Fibroblast of upper back skin (primary cell): ENCODE data around the gene TGOLN2.

Experiments
- DNase-seq: peaks from one replicate; pipeline ENCODE4 v3.0.0-alpha.2; 2013

TGOLN2 gene

DNA sequence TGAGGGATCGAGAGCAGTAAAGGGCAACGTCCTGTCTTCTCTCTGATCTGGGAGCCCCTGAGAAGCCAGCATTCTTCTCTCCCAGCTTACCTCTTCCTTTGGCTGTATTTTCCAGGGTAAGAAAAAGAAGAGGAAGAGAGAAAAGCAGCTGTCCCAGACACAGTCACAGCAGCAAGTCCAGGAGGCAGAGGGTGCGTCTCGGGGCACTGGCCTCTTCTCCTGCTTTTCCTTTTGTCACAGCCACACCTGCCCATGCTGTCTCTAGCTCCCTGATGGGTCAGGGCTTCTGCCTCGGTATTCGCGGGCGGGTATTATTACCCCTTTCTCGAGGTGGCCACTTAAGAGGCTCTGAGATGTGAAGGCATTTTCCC lies 20.3 kb downstream of the TGOLN2 start:
- no peak for DNase-seq

DNA sequence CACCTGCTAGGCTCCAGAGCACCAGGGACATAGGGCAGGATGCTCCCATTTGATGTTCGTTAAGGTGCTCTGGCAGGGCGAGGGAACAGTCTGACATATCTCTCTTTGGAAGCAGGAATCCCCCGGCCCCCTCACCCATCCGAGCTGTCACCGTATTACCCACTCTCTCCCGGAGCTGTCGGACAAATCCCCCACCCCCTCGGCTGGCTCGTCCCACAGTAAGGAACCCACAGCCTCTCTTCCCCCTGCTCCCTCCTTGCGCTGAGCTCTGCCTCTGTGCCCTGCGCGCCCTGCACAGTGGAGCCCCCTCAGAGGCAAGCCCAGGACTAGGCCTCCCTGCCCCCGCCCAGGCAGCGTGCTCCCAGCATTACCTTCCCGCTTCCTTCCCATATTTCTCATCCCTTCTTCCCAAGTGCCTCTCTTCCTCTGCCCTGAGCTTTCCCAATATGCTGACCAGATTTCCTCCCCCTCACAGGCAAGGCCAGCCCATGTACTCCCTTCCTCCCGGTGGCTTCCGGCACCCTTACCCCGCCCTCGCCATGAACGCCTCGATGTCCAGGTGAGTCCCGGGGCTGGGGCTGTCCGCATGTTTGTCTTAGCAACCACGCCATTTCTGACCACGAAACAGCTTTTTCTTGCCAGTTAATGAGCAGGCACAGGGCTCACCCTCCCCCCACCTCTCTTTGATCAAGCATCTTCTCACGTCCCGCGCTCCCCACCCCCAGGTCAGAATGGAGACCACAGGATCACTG lies 23.8 kb downstream of the TGOLN2 start:
- DNase-seq = no peak

DNA sequence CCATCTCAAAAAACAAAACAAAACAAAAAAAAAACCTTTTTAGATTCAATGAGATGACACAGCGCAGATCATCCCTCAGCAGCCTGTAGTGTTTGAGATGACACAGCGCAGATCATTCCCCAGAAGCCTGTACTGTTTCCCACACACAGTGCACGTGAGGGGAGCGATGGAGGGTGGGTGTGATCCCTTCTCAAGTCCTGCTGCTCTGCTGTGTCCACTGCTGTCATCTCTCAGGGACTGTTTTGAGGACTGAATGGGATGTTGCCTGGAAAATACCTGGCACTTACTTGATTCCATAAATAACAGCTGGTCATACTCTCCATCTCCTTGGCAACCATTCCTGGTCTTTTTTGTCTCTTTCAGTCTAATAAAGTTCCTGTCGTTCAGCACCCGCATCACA lies 25.7 kb downstream of the TGOLN2 start:
- DNase-seq = no peak

DNA sequence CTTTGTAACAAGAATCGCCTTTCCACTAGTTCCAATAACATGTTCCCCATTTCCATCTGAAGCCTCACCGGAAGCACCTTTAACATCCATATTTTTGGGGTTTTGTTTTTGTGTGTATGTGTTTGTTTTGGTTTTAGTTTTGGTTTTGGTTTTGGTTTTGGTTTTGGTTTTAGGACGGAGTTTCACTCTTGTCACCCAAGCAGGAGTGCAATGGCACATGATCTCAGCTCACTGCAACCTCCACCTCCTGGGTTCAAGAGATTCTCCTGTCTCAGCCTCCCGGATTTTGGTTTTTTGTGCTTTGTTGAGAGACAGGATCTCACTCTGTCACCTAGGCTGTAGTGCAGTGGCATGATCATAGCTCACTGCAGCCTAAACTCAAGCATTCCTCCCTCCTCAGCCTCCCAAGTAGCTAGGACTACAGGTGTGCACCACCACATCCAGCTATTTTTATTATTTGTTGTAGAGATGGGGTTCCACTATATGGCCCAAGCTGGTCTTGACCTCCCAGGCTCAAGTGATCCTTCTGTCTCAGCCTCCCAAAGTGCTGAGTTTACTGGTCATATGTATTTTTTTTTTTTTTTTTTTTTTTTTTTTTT lies 36.3 kb downstream of the TGOLN2 start:
- DNase-seq = no peak

DNA sequence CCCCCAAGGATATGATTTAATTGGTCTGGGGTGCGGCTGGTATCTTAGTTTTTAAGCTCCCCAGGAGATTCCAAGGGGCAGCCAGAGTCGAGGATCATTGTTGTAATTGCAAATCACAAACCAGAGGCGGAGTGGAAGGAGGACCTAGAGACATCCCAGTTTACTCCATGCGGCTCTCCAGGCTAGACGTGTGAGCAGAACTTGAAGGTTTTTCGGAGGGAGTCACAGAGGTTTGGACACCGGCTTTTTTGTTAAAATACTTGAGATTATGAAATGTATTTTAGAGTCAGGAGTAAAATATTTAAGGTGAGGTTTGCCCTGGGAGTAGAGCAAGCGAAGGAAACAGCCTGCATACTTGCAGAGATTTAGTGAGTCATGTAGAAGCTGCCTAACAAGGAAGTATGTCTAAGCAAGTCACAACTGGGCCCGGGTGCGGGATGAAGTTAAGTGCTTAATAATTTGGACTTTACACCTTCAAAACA lies 39.5 kb downstream of the TGOLN2 start:
- DNase-seq = peak; percentile 86

DNA sequence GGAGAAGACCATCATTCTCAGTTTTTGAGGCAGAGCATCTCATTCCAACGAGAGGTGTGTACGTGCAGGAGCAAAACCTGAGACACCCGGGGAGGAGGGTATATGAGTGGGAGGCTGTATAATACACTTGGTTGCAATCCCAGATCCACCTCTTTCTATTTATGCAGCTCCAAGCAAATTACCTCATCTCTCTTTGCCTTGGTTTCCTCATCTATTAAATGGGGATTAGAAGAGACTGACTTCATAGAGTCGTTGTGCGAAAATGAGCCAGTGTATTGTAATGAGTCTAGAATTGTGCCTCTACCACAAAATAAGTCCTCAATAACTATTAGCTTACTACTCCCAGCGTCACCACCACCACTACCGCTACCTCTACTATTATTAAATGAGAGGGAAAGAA lies 40.1 kb downstream of the TGOLN2 start:
- DNase-seq = no peak

DNA sequence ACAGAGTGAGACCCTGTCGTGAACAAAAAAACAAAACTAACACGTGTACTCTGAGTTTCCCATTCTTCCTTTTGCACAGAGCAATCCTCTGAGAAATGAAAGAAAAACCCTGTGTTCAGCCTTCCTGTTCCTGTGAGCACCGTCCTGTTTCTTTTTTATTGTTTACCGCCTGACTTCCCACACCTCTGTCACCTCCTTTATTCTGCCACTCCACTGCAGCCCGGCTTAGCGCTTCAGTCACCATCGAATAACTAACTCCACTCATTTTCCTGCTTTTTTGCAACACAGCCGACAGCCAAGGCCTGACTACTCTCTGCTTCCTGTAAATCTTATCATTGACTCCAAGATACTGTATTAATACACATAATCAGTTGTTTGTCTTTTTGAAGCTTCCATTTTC lies 40.9 kb downstream of the TGOLN2 start:
- DNase-seq = no peak

DNA sequence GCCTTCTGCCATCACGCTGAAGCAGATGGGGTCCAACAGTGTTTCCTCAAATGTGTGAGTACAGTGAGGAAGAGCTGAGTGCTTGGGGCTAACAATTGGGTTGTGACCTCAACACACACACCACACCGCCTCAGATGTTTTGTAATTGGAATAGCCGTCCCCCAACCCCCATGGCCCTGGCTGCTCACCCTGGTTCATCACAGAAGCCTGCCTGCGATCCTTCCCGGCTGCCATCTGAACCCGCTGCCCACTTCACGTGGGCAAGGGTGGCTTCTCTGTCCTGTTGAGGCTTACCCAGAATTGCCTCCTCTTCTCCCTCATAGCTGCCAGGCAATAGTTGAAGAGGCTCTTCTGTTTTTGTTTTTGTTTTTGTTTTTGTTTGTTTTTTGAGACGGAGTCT lies 44.1 kb downstream of the TGOLN2 start:
- no peak for DNase-seq

DNA sequence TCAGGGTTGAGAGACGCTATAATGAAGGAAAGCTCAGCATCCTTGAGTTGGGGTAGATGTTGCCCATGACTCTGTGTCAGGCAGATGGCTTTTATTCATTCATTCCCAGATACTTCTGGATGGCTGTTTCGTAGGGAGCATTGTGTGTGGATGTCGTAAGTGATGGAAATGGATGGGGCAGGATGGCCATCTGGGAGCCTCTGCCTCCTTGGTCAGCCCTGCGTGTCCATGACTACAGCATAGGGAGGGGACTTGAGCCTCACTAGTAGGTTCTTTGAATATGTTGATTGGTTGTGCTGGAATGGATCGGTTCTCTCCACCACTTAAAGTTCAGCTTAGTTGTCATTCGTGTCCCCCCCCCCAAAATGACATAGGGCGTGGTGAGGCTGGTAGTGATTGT lies 44.9 kb downstream of the TGOLN2 start:
- DNase-seq = no peak

DNA sequence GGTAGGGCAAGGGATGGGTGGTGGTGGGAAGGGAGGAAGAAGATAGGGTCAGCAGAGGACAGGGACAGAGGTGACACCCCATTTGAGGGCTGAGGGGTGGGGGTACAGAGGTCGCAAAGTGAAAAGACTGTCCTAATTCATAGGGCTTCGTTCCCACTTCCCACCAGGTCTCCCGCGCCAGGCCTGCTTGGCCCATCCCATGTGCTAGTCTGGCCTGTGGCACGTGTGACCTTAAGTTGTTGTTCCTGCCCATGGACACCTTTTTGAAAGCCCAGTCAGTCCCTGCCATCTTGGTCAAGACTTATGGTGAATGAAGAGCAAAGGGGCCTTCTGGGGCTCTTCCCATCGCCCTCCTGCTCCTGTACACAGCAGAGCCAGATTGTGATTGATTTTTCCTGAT lies 46.2 kb downstream of the TGOLN2 start:
- no peak for DNase-seq

DNA sequence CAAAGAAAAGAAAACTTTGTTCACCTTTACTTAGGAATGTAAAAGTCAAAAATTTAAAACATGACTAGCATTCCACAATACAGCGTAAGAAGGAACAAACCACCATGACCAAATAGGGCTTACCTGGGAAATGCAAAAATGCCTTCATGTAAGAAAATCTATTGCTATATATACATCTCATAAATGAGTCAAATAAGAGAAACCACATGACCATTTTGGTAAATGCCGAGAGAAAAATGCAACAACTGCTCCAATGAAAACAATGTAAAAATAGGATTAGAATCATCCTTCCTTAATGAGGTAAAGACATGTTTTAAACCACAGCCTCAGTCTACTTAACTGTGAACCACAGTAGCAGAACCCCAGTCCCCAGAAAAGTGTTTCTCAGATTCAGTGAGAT lies 49.4 kb downstream of the TGOLN2 start:
- peak; percentile 92 for DNase-seq

DNA sequence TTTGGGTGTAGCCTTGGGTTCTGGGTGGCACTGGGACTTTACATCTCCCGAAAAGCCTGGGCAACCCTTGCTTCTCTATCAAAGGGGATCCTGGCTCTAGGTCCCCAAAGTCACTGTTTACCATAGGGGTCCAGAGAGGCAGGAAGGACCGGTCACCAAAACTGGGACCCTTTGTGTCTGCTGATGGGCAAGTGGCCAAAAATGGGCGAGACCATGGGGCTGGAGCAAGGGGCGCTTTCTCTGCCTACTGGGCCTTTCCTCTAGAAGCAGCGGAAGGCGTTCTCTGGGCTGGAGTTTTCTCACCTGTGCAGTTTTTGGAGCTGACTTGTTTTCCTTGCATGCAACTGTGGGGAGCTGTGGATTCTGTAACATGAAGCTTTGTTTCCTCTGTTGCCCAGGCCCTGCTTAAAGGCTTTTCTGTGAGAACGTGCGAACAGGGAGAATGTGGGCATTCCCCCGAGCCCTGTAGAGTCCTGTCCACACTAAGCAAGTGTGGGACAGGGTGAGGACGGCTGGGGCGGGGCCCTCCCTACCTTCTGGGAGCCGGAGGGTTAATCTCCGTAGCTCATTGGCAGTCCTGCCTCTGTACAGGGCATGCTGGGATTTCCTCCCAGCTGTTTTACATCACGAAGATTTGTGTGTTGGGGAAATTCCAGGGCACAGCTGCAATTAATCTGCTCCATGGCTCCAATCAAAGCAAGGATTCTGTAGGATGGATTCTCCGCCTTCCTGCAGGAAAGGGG lies 50.2 kb downstream of the TGOLN2 start:
- DNase-seq = peak; percentile 97

DNA sequence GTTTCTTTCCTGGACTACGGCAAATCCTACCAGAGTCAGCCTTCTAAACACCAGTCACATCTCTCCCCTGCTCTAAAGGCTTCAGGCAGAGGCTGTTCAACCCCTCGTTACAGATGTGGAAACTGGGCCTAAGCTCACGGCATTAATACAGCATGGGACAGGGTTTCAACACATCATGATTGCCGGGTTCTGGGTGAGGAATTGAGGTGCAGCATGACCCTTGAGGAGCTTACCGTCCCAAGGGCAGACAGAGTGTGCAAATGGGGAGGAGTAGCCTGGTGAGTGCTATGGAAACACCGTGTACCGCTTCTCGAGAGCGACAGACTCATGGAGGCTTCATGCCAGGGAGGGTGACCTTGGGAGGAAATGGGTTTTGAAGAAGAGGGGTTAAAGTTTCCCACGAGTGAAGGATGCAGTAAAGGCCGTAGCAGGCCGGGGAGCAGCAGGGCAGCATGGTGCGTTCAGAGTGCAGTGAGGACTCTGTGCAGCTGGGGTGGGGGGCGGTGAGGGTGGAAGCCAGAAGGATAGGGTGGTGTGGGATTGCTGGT lies 51.1 kb downstream of the TGOLN2 start:
- no peak for DNase-seq

DNA sequence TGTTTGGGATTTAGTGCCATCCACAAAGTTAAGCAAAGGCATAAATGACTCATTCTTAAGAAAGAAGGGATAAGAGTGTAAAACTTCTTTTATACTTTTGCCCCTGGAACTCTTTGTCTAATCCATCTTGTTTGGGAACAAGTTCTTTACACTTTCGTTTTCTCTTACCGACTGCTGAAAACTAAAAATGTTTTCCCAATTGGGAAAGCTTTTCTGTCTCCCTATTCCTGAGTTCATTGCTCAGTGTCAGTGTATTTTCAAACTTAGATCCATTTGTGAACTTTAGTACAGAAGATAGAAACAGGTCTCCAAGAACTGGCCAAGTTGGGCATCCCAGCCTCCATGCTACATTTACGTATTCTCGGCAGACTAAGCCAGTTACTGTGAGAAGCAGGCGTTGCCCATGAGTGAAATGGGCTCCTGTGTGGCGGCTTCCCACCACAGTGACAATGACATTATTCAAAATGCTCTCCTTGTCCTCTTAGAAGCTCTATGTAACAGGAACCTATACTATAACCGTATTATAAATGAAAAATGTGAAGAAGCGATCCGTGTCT lies 51.7 kb downstream of the TGOLN2 start:
- DNase-seq = no peak

DNA sequence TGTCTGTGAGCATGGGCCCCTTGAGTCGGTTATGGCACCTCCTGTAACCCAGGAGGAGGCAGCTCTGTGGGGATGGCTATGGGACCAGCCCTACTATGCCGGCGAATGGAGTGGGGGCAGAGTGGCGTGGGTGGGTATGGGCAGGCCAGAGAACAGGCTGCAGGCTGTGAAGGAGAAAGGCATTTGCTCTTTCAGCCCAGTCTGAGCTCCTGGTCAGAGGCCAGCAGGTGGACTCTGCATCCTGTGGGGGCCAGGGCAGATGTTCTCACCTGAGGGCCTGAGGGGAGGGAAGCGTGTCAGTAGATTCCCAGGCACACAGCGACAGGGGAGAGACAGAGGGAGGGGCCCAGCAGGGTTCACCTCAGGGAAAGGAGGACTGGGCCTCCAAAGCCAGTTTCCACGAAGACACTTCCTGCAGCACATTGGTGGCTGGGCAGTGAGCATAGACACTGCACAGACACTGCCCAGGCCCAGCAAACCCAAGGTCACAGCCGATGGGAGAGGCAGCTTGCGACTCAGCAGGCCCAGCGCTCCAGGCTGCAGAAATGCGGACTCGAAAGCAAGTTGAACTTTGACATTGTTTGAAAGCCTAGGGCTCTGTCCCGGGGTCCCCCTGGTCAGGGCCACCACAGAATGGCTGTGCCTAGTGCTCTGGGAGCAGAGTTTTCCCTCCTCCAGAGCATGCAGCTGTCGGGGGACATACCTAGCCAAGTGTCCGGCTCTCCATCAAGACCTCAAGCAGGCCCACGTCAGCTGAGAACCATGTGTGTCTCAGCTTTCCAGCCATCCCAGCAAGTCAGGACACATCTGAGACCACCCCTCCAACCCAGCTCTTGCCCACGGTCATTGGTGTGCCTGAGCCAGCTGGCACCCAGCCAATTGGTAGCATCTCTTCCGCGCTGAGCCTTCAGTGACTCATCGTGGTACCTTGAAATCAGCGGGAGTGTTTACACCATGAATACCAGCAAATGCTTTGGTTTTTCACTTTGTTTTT lies 53.8 kb downstream of the TGOLN2 start:
- peak; percentile 83 for DNase-seq

DNA sequence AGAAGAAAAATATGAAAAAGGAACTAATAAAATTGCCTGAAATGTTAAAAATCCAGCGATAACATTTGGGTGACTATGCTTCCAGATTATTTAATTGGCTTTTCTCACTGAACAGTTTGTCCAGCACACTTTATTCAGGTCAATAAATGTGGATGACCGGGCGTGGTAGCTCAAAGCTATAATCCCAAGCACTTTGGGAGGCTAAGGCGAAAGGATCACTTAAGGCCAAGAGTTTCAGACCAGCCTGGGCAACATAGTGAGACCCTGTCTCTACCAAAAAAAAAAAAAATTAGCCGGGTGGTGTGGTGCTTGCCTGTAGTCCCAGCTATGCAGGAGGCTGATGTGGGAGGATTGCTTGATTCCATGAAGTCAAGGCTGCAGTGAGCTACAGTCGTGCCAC lies 55.4 kb downstream of the TGOLN2 start:
- no peak for DNase-seq

DNA sequence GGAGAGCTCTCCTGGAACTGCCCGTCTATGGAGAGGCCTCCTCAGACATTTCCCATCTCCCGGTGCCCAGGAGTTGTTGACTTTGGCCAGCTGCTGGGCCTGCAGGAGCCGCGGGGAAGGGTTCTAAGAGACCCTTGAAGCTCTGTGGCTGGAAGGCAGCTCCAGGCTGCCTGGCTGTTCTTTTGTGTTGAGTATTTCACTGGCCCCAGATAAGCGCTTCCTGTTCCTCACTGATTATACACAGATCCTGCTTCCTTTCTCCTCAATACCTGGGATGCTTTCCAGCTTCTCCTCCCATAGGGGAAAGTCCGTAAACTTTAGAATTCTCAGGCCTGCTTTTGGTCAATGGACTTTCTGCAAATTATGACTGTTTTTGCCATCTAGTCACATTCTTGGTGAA lies 57.8 kb downstream of the TGOLN2 start:
- DNase-seq = peak; percentile 49
